ENCODE results near the gene E2F4. TPM values are rescaled to one million over a fixed set of nuclear protein-coding genes. Genes with fewer than 3 reads are reported as not detected.
A peak's percentile ranks its signal among the peaks of the same experiment; 100 is the strongest.

E2F4 gene
- total and polyA plus RNA-seq, 2 of the 13 experiments (the other 11 are each of a cell fraction or from before 2014, with no cell fraction given) = 84.8 to 91.2 TPM

- TF ChIP-seq ZSCAN5A (CRISPR knock-in tag; IDR thresholded peaks at IDR 0.05; ENCODE audit: borderline replicate concordance) (0 out of 2 replicates have a peak, but pooled peaks have one; percentile 75), SAFB2 (CRISPR knock-in tag; IDR thresholded peaks at IDR 0.05; ENCODE audit: borderline replicate concordance, low read depth) (no peak), ZBTB20 (CRISPR knock-in tag; IDR thresholded peaks at IDR 0.05; ENCODE audit: borderline replicate concordance, low read depth) (peak; percentile 16; the same call in 1 of the 2 replicates), ZNF430 (CRISPR knock-in tag; IDR thresholded peaks at IDR 0.05) (peak; percentile 22; the same call in 1 of the 2 replicates), ZNF225 (CRISPR knock-in tag; IDR thresholded peaks at IDR 0.05) (peak; percentile 3; the same call in 1 of the 2 replicates), HOMEZ (CRISPR knock-in tag; IDR thresholded peaks at IDR 0.05; ENCODE audit: low read depth) (peak; percentile 19; the same call in 1 of the 2 replicates), ZNF354B (CRISPR knock-in tag; IDR thresholded peaks at IDR 0.05) (peak; percentile 64; the same call in 1 of the 2 replicates), ZNF713 (CRISPR knock-in tag; IDR thresholded peaks at IDR 0.05) (peak; percentile 65; the same call in 1 of the 2 replicates), ZMYM3 (CRISPR knock-in tag; IDR thresholded peaks at IDR 0.05) (0 out of 2 replicates have a peak, but pooled peaks have one; percentile 15), ONECUT2 (CRISPR knock-in tag; IDR thresholded peaks at IDR 0.05) (no peak), ATF7 (IDR thresholded peaks at IDR 0.05) (no peak), ATF7 (CRISPR knock-in tag; IDR thresholded peaks at IDR 0.05) (no peak), CBX5 (CRISPR knock-in tag; IDR thresholded peaks at IDR 0.05; ENCODE audit: borderline replicate concordance) (0 out of 2 replicates have a peak, but pooled peaks have one; percentile 12), KLF16 (CRISPR knock-in tag; IDR thresholded peaks at IDR 0.05) (no peak), EED (CRISPR knock-in tag; IDR thresholded peaks at IDR 0.05) (peak; percentile 29; the same call in 1 of the 2 replicates), ZNF839 (CRISPR knock-in tag; IDR thresholded peaks at IDR 0.05; ENCODE audit: borderline replicate concordance) (no peak), ZBTB37 (CRISPR knock-in tag; IDR thresholded peaks at IDR 0.05) (no peak), ZNF768 (CRISPR knock-in tag; IDR thresholded peaks at IDR 0.05) (no peak), XRCC5 (optimal IDR thresholded peaks at IDR 0.05; ENCODE audit: low read length) (no peak), AFF4 (CRISPR knock-in tag; IDR thresholded peaks at IDR 0.05) (0 out of 2 replicates have a peak, but pooled peaks have one; percentile 5), GTF3A (CRISPR knock-in tag; conservative IDR thresholded peaks at IDR 0.05) (no peak), ZNF552 (CRISPR knock-in tag; IDR thresholded peaks at IDR 0.05; ENCODE audit: borderline replicate concordance) (no peak)
Observed at GRCh38 chr16:67183284-67183626, 8.7 kb upstream of the E2F4 start (continued).
